ENCODE results near the gene COQ4.
"Not testable (repeated sequence)": the region's sequence is repeated elsewhere in the genome, so short reads cannot be mapped to it uniquely, and the experiment has no call there.

The COQ4 gene

GRCh38 chr9:128322404-128323211, at the start of gene COQ4, which contains the start of gene TRUB2:
TSS of gene COQ4 (plus strand) at chr9:128322839. CDS start at chr9:128322859, 20 bp downstream.
TSS of gene TRUB2 (minus strand) at chr9:128322447. CDS start at chr9:128322408, 39 bp downstream.
- Histone ChIP-seq H3K4me3 (ENCODE audit: low read depth, low read length) (peak within 1 kb of the TSS; percentile 95), H3K79me2 (ENCODE audit: control insufficient read depth, insufficient read depth, low read length, unreplicated experiment) (peaks cover 38% of the 10 kb centered on the region), H3K36me3 (ENCODE audit: insufficient read depth, low read length) (0 out of 2 replicates have a peak, but pooled peaks cover 3% of the 10 kb centered on the region), H3K4me1 (ENCODE audit: control insufficient read depth, insufficient read depth, low read length, unreplicated experiment) (peaks cover 9% of the 10 kb centered on the region), H3K27me3 (ENCODE audit: insufficient read depth, low read length) (no peaks in the 10 kb centered on the region), H3K27ac (ENCODE audit: low read depth, low read length) (peak within 1 kb of the TSS; percentile 80), H2AFZ (ENCODE audit: low read length, unreplicated experiment) (peak within 1 kb of the TSS; percentile 63)

GRCh38 chr9:128274245-128274644, 48.4 kb upstream of the COQ4 start:
- Histone ChIP-seq H3K79me2 (ENCODE audit: control insufficient read depth, insufficient read depth, low read length, unreplicated experiment) (peaks cover 43% of the 10 kb centered on the region), H3K4me3 (ENCODE audit: low read depth, low read length) (peak overlapping the region; percentile 93)

GRCh38 chr9:128275198-128276007, 47.2 kb upstream of the COQ4 start, which contains the start of gene GOLGA2:
TSS of gene GOLGA2 (minus strand) at chr9:128276007. CDS start at chr9:128275976, 31 bp downstream.
- H3K4me3 ChIP-seq (ENCODE audit: low read depth, low read length) = peak within 1 kb of the TSS; percentile 93
- peaks cover 15% of the 10 kb centered on the region for H3K36me3 ChIP-seq (ENCODE audit: insufficient read depth, low read length)
- H3K4me1 ChIP-seq (ENCODE audit: control insufficient read depth, insufficient read depth, low read length, unreplicated experiment) = peaks cover 18% of the 10 kb centered on the region
- peak within 1 kb of the TSS; percentile 82 for H3K27ac ChIP-seq (ENCODE audit: low read depth, low read length)
- H2AFZ ChIP-seq (ENCODE audit: low read length, unreplicated experiment) = peak within 1 kb of the TSS; percentile 87
- H3K27me3 ChIP-seq (ENCODE audit: insufficient read depth, low read length) = no peaks in the 10 kb centered on the region
- H3K79me2 ChIP-seq (ENCODE audit: control insufficient read depth, insufficient read depth, low read length, unreplicated experiment) = peaks cover 43% of the 10 kb centered on the region

More at GRCh38 chr9:128274245-128274644, 48.4 kb upstream of the COQ4 start:
- Histone ChIP-seq H3K27ac (ENCODE audit: low read depth, low read length) (peak overlapping the region; percentile 82; the same call in 1 of the 2 replicates), H3K4me1 (ENCODE audit: control insufficient read depth, insufficient read depth, low read length, unreplicated experiment) (peaks cover 18% of the 10 kb centered on the region), H2AFZ (ENCODE audit: low read length, unreplicated experiment) (no peak overlapping the region), H3K27me3 (ENCODE audit: insufficient read depth, low read length) (no peaks in the 10 kb centered on the region), H3K36me3 (ENCODE audit: insufficient read depth, low read length) (peaks cover 17% of the 10 kb centered on the region)

GRCh38 chr9:128276008-128276573, 46.5 kb upstream of the COQ4 start, which contains the start of gene SWI5:
TSS of gene SWI5 (plus strand) at chr9:128276276.
- peaks cover 43% of the 10 kb centered on the region for H3K79me2 ChIP-seq (ENCODE audit: control insufficient read depth, insufficient read depth, low read length, unreplicated experiment)
- peak within 1 kb of the TSS; percentile 93 for H3K4me3 ChIP-seq (ENCODE audit: low read depth, low read length)
- peaks cover 18% of the 10 kb centered on the region for H3K4me1 ChIP-seq (ENCODE audit: control insufficient read depth, insufficient read depth, low read length, unreplicated experiment)
- no peaks in the 10 kb centered on the region for H3K27me3 ChIP-seq (ENCODE audit: insufficient read depth, low read length)
- peak within 1 kb of the TSS; percentile 82 for H3K27ac ChIP-seq (ENCODE audit: low read depth, low read length)
- peak within 1 kb of the TSS; percentile 87 for H2AFZ ChIP-seq (ENCODE audit: low read length, unreplicated experiment)
- H3K36me3 ChIP-seq (ENCODE audit: insufficient read depth, low read length) = peaks cover 12% of the 10 kb centered on the region

- Histone ChIP-seq H3K79me2 (ENCODE audit: control insufficient read depth, insufficient read depth, low read length, unreplicated experiment) (peaks cover 43% of the 10 kb centered on the region), H3K4me3 (ENCODE audit: low read depth, low read length) (peak overlapping the region; percentile 93), H3K27ac (ENCODE audit: low read depth, low read length) (peak overlapping the region; percentile 30; the same call in 1 of the 2 replicates), H3K27me3 (ENCODE audit: insufficient read depth, low read length) (no peaks in the 10 kb centered on the region), H3K4me1 (ENCODE audit: control insufficient read depth, insufficient read depth, low read length, unreplicated experiment) (peaks cover 18% of the 10 kb centered on the region), H2AFZ (ENCODE audit: low read length, unreplicated experiment) (peak overlapping the region; percentile 87), H3K36me3 (ENCODE audit: insufficient read depth, low read length) (peaks cover 6% of the 10 kb centered on the region)
Observed at GRCh38 chr9:128276574-128277270, 45.9 kb upstream of the COQ4 start.

GRCh38 chr9:128279088-128280073, 43.3 kb upstream of the COQ4 start:
- H3K27ac ChIP-seq (ENCODE audit: low read depth, low read length) = not testable (repeated sequence)

GRCh38 chr9:128280084-128280622, 42.5 kb upstream of the COQ4 start:
- no peak overlapping the region for H3K4me3 ChIP-seq (ENCODE audit: low read depth, low read length)
- H3K27me3 ChIP-seq (ENCODE audit: insufficient read depth, low read length) = no peaks in the 10 kb centered on the region
- no peak overlapping the region for H2AFZ ChIP-seq (ENCODE audit: low read length, unreplicated experiment)
- H3K36me3 ChIP-seq (ENCODE audit: insufficient read depth, low read length) = no peaks in the 10 kb centered on the region
- H3K79me2 ChIP-seq (ENCODE audit: control insufficient read depth, insufficient read depth, low read length, unreplicated experiment) = peaks cover 19% of the 10 kb centered on the region
- H3K27ac ChIP-seq (ENCODE audit: low read depth, low read length) = no peak overlapping the region
- peaks cover 6% of the 10 kb centered on the region for H3K4me1 ChIP-seq (ENCODE audit: control insufficient read depth, insufficient read depth, low read length, unreplicated experiment)

More at GRCh38 chr9:128279088-128280073, 43.3 kb upstream of the COQ4 start:
- not testable (repeated sequence) for H3K4me3 ChIP-seq (ENCODE audit: low read depth, low read length); H2AFZ ChIP-seq (ENCODE audit: low read length, unreplicated experiment); H3K27me3 ChIP-seq (ENCODE audit: insufficient read depth, low read length); H3K36me3 ChIP-seq (ENCODE audit: insufficient read depth, low read length)
- Histone ChIP-seq H3K4me1 (ENCODE audit: control insufficient read depth, insufficient read depth, low read length, unreplicated experiment) (peaks cover 10% of the 10 kb centered on the region), H3K79me2 (ENCODE audit: control insufficient read depth, insufficient read depth, low read length, unreplicated experiment) (peaks cover 27% of the 10 kb centered on the region)

- no peak overlapping the region for H3K27ac ChIP-seq (ENCODE audit: low read depth, low read length)
- H3K4me1 ChIP-seq (ENCODE audit: control insufficient read depth, insufficient read depth, low read length, unreplicated experiment) = peaks cover 3% of the 10 kb centered on the region
- peaks cover 3% of the 10 kb centered on the region for H3K79me2 ChIP-seq (ENCODE audit: control insufficient read depth, insufficient read depth, low read length, unreplicated experiment)
- H3K36me3 ChIP-seq (ENCODE audit: insufficient read depth, low read length) = peaks cover 4% of the 10 kb centered on the region; the same call in 1 of the 2 replicates
- H3K4me3 ChIP-seq (ENCODE audit: low read depth, low read length) = no peak overlapping the region
- no peak overlapping the region for H2AFZ ChIP-seq (ENCODE audit: low read length, unreplicated experiment)
- H3K27me3 ChIP-seq (ENCODE audit: insufficient read depth, low read length) = no peaks in the 10 kb centered on the region
Observed at GRCh38 chr9:128282500-128282899, 40.1 kb upstream of the COQ4 start.
